ENCODE results near the gene R3HCC1L. TPM values are rescaled to one million over a fixed set of nuclear protein-coding genes. Genes with fewer than 3 reads are reported as not detected.

The R3HCC1L gene
- total and polyA plus RNA-seq, 2 donors (not counting 1 experiment from before 2014, with no cell fraction given), result 11.6 to 25.1 TPM

DNA sequence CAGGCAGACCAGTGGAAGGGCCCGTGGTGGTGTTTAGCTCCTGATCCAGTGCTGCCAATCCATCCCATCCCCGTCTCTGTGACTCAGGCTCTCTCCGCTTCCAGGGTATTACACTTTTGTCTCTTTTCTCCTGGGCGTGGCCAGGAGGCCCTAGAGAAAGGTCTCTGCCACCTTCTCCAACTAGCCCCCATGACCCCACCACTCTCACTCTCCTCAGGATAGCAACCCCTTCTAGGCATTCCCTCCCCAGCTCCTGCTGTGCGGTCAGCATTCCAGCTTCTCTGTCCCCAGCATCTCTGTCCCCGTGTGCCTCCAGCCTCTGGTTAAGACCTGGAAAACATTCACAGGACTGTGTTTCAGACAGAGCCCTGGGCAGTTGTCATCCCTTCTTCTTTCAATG, 36.2 kb upstream of the R3HCC1L start:
- H3K9ac ChIP-seq (ENCODE audit: low read length), result no peak overlapping the region
- ChIA-PET POLR2A (no interaction called here), CTCF (interaction anchor here (0.6 kb wide), 1 partner anchor 89 kb away, joined by 5 read pairs; no protein-coding TSS in a partner anchor)
- no peak overlapping the region for H3K4me2 ChIP-seq (replicated peaks; ENCODE audit: low read depth, low read length, poor library complexity, severe bottlenecking)
- H3K4me3 ChIP-seq (ENCODE audit: control extremely low read depth in 1 of 5, extremely low read depth in 1 of 5, insufficient read depth in 1 of 5, low read depth in 2 of 5, low read length in 4 of 5), result no peak overlapping the region
- 80% methylated on average over 6 of the region's 6 CpGs for WGBS (ENCODE audit: insufficient coverage)
- ATAC-seq (ENCODE audit: low read depth) (no peak), DNase-seq (no peak)
- intact Hi-C loops (cut with micrococcal nuclease), result no loop called here
- Mint-ChIP-seq H3K4me1 (no peaks in the 10 kb centered on the region), H3K27me3 (peaks cover 7% of the 10 kb centered on the region), H3K4me3 (no peak overlapping the region), H3K9me3 (ENCODE audit: insufficient read depth) (no peaks in the 10 kb centered on the region), H3K27ac (no peak overlapping the region)
- H2AFZ ChIP-seq (ENCODE audit: insufficient read depth, low read depth, low read length, poor library complexity, severe bottlenecking), result no peak overlapping the region
- H3K9me3 ChIP-seq (ENCODE audit: control extremely low read depth in 1 of 3, control insufficient read depth in 2 of 3, insufficient read depth in 1 of 3, low read length in 2 of 3), result no peaks in the 10 kb centered on the region
- H3K27me3 ChIP-seq (replicated peaks in 1 of 4; ENCODE audit: control extremely low read depth in 1 of 4, control insufficient read depth in 3 of 4, insufficient read depth in 4 of 4, low read length in 3 of 4), result no peaks in the 10 kb centered on the region
- no peaks in the 10 kb centered on the region for H3K79me2 ChIP-seq (ENCODE audit: control insufficient read depth, insufficient read depth, low read length)
- no peaks in the 10 kb centered on the region for H4K20me1 ChIP-seq (ENCODE audit: control insufficient read depth, insufficient read depth, low read length, poor library complexity, severe bottlenecking)
- TF ChIP-seq EZH2 (IDR thresholded peaks at IDR 0.05; ENCODE audit: borderline replicate concordance, insufficient read depth, low read depth, low read length, poor library complexity, severe bottlenecking), result no peak
- TF ChIP-seq, protein P1, sequence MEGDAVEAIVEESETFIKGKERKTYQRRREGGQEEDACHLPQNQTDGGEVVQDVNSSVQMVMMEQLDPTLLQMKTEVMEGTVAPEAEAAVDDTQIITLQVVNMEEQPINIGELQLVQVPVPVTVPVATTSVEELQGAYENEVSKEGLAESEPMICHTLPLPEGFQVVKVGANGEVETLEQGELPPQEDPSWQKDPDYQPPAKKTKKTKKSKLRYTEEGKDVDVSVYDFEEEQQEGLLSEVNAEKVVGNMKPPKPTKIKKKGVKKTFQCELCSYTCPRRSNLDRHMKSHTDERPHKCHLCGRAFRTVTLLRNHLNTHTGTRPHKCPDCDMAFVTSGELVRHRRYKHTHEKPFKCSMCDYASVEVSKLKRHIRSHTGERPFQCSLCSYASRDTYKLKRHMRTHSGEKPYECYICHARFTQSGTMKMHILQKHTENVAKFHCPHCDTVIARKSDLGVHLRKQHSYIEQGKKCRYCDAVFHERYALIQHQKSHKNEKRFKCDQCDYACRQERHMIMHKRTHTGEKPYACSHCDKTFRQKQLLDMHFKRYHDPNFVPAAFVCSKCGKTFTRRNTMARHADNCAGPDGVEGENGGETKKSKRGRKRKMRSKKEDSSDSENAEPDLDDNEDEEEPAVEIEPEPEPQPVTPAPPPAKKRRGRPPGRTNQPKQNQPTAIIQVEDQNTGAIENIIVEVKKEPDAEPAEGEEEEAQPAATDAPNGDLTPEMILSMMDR (IDR thresholded peaks at IDR 0.05), result no peak
- no peaks in the 10 kb centered on the region for H3K4me1 ChIP-seq (ENCODE audit: control insufficient read depth in 2 of 2, insufficient read depth in 2 of 2, low read length in 2 of 2)
- no peak overlapping the region for H3K27ac ChIP-seq (ENCODE audit: low read length in 2 of 2)
- H3K36me3 ChIP-seq (replicated peaks in 1 of 2; ENCODE audit: control extremely low read depth in 1 of 2, control insufficient read depth in 1 of 2, extremely low read depth in 1 of 2, insufficient read depth in 2 of 2, low read length in 1 of 2), result no peaks in the 10 kb centered on the region

DNA sequence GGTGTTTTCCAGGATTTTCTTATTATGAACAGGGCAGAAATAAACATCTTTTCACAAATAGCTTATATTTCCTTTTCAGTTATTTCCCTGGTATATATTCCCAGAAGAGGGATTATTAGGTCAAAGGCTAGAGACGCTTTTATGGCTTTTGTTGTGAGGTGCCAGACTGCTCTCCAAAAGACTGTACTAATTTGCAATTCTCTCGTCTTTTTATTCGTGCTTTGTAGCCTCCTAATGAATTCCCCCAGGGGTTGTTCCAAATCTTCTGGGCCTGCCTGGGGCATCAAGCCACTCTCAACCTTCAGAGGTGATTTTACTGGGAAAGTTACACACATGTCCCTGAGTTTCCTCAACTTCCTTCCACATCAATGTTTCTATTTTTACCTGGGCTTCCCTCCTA, 34.0 kb upstream of the R3HCC1L start:
- no peaks in the 10 kb centered on the region for H3K27me3 Mint-ChIP-seq
- no peaks in the 10 kb centered on the region for H3K4me1 Mint-ChIP-seq
- Histone ChIP-seq H3K4me2 (replicated peaks; ENCODE audit: low read depth, low read length, poor library complexity, severe bottlenecking) (no peak overlapping the region), H3K4me3 (ENCODE audit: control extremely low read depth in 1 of 5, extremely low read depth in 1 of 5, insufficient read depth in 1 of 5, low read depth in 2 of 5, low read length in 4 of 5) (no peak overlapping the region), H3K27me3 (replicated peaks in 1 of 4; ENCODE audit: control extremely low read depth in 1 of 4, control insufficient read depth in 3 of 4, insufficient read depth in 4 of 4, low read length in 3 of 4) (no peaks in the 10 kb centered on the region), H3K79me2 (ENCODE audit: control insufficient read depth, insufficient read depth, low read length) (no peaks in the 10 kb centered on the region), H2AFZ (ENCODE audit: insufficient read depth, low read depth, low read length, poor library complexity, severe bottlenecking) (no peak overlapping the region), H3K36me3 (replicated peaks in 1 of 2; ENCODE audit: control extremely low read depth in 1 of 2, control insufficient read depth in 1 of 2, extremely low read depth in 1 of 2, insufficient read depth in 2 of 2, low read length in 1 of 2) (no peaks in the 10 kb centered on the region), H3K9me3 (ENCODE audit: control extremely low read depth in 1 of 3, control insufficient read depth in 2 of 3, insufficient read depth in 1 of 3, low read length in 2 of 3) (no peaks in the 10 kb centered on the region), H4K20me1 (ENCODE audit: control insufficient read depth, insufficient read depth, low read length, poor library complexity, severe bottlenecking) (no peaks in the 10 kb centered on the region), H3K9ac (ENCODE audit: low read length) (no peak overlapping the region), H3K27ac (ENCODE audit: low read length in 2 of 2) (no peak overlapping the region), H3K4me1 (ENCODE audit: control insufficient read depth in 2 of 2, insufficient read depth in 2 of 2, low read length in 2 of 2) (no peaks in the 10 kb centered on the region)
- no peaks in the 10 kb centered on the region for H3K9me3 Mint-ChIP-seq (ENCODE audit: insufficient read depth)
- H3K27ac Mint-ChIP-seq, result no peak overlapping the region
- H3K4me3 Mint-ChIP-seq, result no peak overlapping the region
- TF ChIP-seq EZH2 (IDR thresholded peaks at IDR 0.05; ENCODE audit: borderline replicate concordance, insufficient read depth, low read depth, low read length, poor library complexity, severe bottlenecking), result no peak
- TF ChIP-seq, protein P1 (IDR thresholded peaks at IDR 0.05), result no peak
- ATAC-seq (ENCODE audit: low read depth) (no peak), DNase-seq (no peak)
- intact Hi-C loops (cut with micrococcal nuclease), result no loop called here
- WGBS (ENCODE audit: insufficient coverage), result 70% methylated on average over 2 of the region's 3 CpGs
- CTCF ChIA-PET, result no interaction called here
- POLR2A ChIA-PET, result no interaction called here
